ENCODE data around the gene TULP4.
A peak's percentile ranks its signal among the peaks of the same experiment; 100 is the strongest.
"Not testable (repeated sequence)": the region's sequence is repeated elsewhere in the genome, so short reads cannot be mapped to it uniquely, and the experiment has no call there.

Gene TULP4

DNA sequence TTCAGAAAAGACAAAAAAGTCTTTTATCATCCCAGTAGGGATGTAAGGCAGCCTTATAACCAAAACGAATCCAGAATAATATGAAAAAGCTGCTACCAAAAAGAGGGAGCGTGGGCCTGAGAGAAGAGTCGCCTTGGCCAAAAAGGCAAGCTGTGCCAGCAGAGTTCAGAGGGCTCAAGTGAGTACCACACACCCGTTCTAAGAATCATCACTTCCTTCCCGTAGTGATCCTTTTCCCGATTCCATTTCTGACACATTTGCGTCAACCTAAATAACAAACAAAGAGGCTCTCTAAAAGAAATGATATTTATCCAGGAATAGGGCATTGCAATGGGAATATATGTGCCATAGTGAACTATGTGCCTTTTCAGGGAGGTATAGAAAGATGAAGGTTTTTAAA lies 243.8 kb downstream of the TULP4 start:
- no peak for DNase-seq (ENCODE audit: low read depth, low spot score)

DNA sequence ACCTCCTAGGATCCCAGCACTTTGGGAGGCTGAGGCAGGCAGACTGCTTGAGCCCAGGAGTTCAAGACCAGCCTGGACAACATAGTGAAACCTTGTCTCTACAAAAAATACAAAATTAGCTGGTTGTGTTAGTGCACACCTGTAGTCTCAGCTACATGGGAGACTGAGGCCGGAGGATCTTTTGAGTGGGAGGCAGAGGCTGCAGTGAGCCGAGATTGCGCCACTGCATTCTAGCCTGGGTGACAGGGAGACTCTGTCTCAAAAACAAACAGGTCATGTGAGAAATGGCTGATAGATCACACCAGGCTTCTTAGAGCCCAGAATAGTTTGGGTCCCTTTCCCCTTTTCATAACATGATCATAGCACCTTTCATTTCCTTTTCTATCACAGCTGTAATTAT lies 244.8 kb downstream of the TULP4 start:
- DNase-seq (ENCODE audit: low read depth, low spot score): not testable (repeated sequence)

DNA sequence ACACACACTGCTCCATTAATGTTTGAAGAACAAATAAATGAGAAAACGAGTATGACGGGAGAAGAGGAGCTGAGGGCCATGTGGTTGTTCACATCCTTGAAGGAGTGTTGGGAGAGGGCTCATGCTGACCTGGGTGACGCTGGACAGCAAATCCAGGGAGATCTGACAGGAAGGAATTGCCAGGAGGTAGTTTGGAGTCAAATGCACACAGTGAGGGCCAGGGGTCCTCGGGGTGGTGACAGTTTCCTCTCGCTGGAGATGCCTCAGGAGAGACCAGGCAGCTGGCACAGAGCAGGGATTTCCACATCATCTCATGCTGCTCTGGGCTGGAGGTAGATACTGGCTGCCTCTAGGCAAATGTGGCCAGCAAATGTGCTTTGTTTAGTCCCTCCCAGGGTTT lies 245.7 kb downstream of the TULP4 start:
- DNase-seq (ENCODE audit: low read depth, low spot score): no peak

DNA sequence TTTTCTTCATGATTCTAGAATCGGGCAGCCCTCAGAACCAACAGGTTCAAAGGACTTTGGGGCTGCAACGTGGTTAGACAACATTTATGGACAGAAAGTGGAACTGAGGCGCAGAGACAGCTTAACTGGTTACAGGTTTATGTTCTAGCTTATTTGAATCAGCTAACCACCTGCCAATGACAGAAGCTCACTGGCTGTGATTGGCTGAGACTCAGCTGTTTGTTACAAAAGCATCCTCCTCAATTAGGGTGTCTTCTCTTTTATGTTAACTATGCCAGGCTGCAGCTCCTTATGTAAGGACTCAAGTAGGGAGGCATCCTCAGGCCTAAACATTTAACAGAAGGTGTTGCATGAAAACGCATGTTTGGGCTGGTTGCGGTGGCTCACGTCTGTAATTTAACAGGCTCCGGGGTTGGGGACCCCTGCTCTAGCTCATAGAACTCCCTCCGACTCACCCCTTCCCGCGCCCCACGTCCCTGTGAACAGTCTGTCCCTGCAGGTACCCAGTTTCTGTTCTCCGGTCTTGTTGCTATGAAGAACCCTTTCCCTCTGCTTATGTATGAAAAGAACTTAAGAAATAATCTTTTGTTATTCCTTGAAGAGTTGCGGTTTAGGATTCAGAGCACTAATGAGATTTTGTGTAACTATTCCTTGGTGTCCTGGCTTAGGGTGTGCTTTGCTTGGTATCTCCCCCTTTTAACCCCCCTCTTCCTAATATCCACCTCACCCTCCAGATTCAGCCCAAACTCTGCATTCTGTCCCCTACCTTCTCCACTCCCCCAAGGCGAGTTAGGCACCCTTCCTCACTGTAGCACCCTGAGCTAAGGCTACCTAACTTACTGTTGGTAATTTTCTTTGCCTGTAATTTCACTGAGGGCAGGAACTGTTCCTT lies 246.4 kb downstream of the TULP4 start:
- no peak for DNase-seq (ENCODE audit: low read depth, low spot score)

DNA sequence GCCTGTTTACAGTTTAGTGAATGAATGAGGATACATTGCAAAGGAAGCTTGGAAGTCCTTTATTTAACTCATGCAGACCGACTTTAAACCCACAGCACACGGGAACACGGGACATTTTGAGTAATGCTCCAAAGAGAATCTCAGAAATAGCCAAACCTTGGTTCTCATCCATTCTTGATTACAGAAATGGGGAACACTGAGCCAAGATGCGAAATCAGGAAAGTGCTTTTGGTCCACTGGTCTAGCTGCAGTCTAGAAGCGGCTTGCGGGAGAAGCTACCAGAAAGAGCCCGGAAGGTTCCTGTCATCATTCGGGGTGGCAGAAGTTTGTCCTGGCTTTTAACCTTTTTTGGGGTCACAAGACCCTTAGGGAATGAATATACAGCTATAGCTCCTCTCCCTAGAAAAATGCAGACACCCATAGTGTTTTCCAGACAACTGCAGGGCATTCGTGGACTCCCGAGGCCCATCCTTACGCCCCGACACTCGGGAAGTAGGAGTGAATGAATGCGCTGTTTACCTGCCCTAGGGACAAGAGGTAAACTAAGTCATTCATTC lies 247.2 kb downstream of the TULP4 start:
- DNase-seq (ENCODE audit: low read depth, low spot score): no peak

DNA sequence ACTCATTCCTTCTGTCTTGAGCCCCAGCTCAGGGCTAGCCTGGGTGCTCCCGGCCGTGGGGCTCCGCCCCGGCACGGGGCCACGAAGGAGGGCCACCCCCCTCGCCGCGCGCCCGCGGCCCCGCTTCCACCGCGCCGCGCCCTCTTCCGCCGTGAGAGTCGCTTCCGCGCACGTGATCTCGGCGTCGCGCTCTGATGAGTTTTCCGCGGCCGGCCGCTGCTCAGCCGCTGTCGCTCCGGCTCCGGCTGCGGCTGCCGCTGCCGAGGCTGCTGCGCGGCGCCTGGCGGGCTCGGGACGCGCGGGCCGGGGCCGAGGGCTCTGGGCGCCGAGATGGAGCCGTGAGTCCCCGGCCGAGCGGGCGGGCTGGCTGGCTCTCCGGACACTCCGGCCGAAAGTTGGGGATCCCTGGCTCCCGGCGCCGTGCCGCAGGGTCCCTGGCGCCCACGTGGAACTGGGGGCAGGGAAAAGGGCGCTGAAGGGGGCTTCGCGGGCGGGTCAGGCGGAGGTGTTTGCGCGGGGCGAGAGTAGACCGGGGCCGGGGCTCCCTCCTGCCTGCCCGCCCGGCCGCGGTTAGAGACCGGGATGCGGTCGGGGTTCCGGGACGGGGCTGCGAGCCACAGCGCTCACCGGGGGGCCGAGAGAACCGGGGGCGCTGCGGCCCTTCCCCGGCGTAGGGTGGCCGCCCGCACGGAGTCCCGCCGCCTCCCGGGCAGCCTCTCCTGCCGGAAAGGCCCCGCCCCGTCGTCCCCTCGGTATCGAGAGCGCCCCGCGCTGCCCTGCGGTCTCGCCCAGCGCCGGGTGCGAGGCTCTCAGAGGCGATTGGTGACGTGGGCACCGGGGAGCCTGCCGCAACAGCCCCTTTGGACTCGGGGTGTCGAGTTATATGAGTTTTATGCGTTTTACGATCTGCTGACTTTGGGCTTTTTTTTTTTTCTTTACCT lies 247.9 kb downstream of the TULP4 start, which contains the start of gene TMEM181:
Gene TMEM181, plus strand, starts transcription at position 197 of the 941 bp plus-strand sequence. Its CDS starts 134 bp downstream, at position 331.
- peak; percentile 75 for DNase-seq (ENCODE audit: low read depth, low spot score)

DNA sequence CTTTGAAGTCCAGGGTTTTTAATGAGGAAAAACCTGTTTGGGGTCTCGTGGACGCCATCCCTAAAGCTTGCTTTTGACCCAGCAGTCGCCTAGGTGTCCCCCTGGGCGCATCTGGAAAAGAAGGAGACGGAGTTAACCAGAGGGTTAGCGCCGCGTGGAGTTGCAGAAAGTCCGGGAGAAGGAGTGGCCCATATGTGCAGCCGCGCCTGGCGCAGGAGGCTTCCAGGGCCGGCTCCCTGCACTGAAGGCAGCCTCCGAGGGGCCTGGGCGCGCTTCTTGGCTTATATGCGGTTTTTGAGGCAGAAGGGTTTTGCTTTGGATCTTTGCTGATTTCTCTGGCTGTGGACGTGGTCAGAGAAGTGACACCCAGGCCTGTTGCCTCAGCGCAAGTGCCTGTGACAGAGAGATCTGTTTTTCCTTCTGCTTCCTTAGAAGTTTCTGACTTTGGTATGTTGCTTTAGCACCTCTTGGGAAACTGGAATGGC lies 248.6 kb downstream of the TULP4 start:
- DNase-seq (ENCODE audit: low read depth, low spot score): no peak
